Measurements from ENCODE around the gene ST3GAL6.

The ST3GAL6 gene

DNA sequence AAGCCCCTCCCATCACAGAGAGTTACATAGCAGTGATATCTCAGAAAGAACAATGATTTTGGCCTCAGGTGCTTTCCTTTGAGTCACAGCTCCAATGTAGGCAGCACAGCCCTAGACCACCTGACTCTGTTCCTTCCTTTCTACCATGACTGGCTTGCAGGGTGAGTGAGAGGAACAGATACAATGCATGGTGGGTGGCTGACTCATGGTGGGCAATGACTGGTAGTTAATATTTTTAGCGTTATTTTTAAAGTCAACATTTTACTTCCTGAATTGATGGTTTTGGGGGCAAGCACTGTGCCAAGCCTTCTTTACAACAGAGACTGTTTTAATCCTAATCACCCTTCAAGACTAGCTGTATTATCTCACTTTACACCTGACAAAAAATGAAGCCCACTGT, 32.8 kb upstream of the ST3GAL6 start:
- H3K36me3 ChIP-seq (ENCODE audit: control insufficient read depth, insufficient read depth, low read length): no peaks in the 10 kb centered on the region
- H3K4me1 ChIP-seq (ENCODE audit: control insufficient read depth, insufficient read depth, low read length): peaks cover 8% of the 10 kb centered on the region
- H3K9me3 ChIP-seq (ENCODE audit: control insufficient read depth, low read length): no peaks in the 10 kb centered on the region
- peaks cover 18% of the 10 kb centered on the region for H3K27me3 ChIP-seq (ENCODE audit: control insufficient read depth, insufficient read depth, low read length, poor library complexity, severe bottlenecking)
- no peak overlapping the region for H3K27ac ChIP-seq (ENCODE audit: insufficient read depth, low read depth, low read length, poor library complexity, severe bottlenecking)
- H3K4me3 ChIP-seq (ENCODE audit: insufficient read depth, low read depth, low read length): no peak overlapping the region
- WGBS, 2 experiments: 100% methylated on average over 1 of the region's 1 CpG

DNA sequence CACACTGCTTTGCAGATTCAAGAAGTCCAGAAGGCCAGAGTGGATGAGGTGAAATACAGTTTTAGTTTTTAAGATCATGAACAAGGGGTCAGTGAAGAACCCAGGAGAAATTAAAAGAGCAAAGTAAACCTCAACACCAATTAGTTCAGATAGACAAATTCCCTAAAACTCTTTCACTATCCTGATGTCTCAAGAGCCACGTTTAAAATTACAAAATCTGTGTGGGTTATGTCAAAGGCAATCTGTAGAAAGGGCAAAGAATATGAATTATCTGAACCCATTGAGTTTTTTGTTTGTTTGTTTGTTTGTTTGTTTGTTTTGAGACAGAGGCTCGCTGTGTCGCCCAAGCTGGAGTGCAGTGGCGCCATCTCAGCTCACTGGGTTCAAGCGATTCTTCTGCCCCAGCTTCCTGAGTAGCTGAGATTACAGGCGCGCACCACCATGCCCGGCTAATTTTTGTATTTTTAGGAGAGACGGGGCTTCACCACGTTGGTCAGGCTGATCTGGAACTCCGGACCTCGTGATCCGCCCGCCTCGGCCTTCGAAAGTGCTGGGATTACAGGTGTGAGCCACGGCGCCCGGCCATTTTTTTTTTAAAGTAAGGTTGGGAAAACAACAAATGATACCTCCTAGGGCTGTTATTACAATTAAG, 32.1 kb upstream of the ST3GAL6 start:
- peaks cover 8% of the 10 kb centered on the region for H3K4me1 ChIP-seq (ENCODE audit: control insufficient read depth, insufficient read depth, low read length)
- no peak overlapping the region for H3K27ac ChIP-seq (ENCODE audit: insufficient read depth, low read depth, low read length, poor library complexity, severe bottlenecking)
- H3K9me3 ChIP-seq (ENCODE audit: control insufficient read depth, low read length): no peaks in the 10 kb centered on the region
- peaks cover 18% of the 10 kb centered on the region for H3K27me3 ChIP-seq (ENCODE audit: control insufficient read depth, insufficient read depth, low read length, poor library complexity, severe bottlenecking)
- H3K4me3 ChIP-seq (ENCODE audit: insufficient read depth, low read depth, low read length): no peak overlapping the region
- 87 to 93% methylated on average over 19 of the region's 19 CpGs for WGBS, 2 experiments
- no peaks in the 10 kb centered on the region for H3K36me3 ChIP-seq (ENCODE audit: control insufficient read depth, insufficient read depth, low read length)

DNA sequence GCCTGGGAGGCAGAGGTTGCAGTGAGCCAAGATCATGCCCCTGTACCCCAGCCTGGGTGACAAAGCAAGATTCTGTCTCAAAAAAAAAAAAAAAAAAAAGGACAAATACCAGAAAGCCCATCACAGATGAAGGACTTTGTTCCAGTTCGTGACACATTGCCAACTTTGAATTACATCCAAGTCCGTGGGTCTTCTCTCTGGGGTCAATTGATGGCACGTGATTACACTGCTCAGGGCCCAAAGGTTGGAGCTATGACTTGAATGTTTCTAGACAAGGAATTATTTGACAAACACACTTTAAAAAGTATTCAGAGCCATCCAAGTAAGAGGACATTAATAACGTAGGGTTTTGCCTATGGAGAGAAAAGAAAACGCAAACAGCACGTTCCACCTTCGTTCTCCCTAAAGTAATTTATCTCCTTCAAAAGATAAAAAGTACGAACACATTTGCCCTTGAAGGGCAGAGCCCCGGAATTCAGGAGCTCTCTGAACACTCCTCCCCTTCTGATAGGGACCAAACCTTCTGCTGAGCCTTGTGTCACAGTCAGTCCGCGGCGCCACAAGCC, 31.3 kb upstream of the ST3GAL6 start:
- Histone ChIP-seq H3K27me3 (ENCODE audit: control insufficient read depth, insufficient read depth, low read length, poor library complexity, severe bottlenecking) (peaks cover 18% of the 10 kb centered on the region), H3K36me3 (ENCODE audit: control insufficient read depth, insufficient read depth, low read length) (no peaks in the 10 kb centered on the region), H3K4me1 (ENCODE audit: control insufficient read depth, insufficient read depth, low read length) (peaks cover 8% of the 10 kb centered on the region), H3K27ac (ENCODE audit: insufficient read depth, low read depth, low read length, poor library complexity, severe bottlenecking) (no peak overlapping the region), H3K4me3 (ENCODE audit: insufficient read depth, low read depth, low read length) (peak overlapping the region; percentile 79), H3K9me3 (ENCODE audit: control insufficient read depth, low read length) (no peaks in the 10 kb centered on the region)
- 14 to 20% methylated on average over 12 of the region's 12 CpGs for WGBS, 2 experiments

DNA sequence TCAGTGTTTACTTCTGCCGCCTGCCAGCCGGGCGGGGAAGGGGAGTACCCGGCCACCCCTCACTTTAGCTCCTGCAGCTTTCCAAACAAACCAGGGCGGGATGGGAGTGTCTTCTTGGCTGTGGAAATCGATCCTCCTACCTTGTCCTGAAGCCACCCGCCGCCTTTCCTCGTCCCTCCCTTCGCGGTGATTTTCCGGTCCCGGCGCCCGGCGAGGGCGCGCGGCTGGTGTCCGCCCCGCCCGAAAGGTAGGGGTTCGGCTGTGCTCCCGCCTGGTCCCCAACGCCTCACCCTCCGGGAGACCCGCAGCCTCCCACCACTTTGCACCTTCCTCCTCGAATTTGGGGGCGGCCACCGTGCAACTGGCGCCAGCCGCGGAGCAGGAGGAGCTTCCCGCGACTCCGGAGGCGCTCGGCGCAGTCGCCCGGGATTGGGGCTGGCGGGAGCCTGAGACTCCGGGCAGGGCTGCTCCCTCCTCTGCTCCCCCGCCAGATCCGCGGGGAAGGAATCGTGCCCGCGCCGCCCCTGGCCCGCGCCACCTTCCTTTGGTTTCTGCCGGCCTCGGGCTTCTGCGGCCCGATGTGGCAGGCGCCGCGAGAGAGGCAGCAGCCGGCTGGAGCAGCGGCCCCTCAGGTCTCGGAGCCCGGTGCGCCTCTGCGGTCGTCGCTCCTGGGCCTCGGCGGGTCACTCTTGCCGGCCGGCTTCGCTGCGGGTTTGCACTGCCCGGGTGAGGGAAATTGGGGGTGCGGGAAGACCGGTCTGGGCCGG, 30.7 kb upstream of the ST3GAL6 start:
- H3K4me1 ChIP-seq (ENCODE audit: control insufficient read depth, insufficient read depth, low read length): peaks cover 8% of the 10 kb centered on the region
- peaks cover 18% of the 10 kb centered on the region for H3K27me3 ChIP-seq (ENCODE audit: control insufficient read depth, insufficient read depth, low read length, poor library complexity, severe bottlenecking)
- H3K9me3 ChIP-seq (ENCODE audit: control insufficient read depth, low read length): no peaks in the 10 kb centered on the region
- H3K27ac ChIP-seq (ENCODE audit: insufficient read depth, low read depth, low read length, poor library complexity, severe bottlenecking): peak overlapping the region; percentile 42
- 0% methylated on average over 77 of the region's 77 CpGs for WGBS, 2 experiments
- H3K4me3 ChIP-seq (ENCODE audit: insufficient read depth, low read depth, low read length): peak overlapping the region; percentile 79
- H3K36me3 ChIP-seq (ENCODE audit: control insufficient read depth, insufficient read depth, low read length): no peaks in the 10 kb centered on the region

DNA sequence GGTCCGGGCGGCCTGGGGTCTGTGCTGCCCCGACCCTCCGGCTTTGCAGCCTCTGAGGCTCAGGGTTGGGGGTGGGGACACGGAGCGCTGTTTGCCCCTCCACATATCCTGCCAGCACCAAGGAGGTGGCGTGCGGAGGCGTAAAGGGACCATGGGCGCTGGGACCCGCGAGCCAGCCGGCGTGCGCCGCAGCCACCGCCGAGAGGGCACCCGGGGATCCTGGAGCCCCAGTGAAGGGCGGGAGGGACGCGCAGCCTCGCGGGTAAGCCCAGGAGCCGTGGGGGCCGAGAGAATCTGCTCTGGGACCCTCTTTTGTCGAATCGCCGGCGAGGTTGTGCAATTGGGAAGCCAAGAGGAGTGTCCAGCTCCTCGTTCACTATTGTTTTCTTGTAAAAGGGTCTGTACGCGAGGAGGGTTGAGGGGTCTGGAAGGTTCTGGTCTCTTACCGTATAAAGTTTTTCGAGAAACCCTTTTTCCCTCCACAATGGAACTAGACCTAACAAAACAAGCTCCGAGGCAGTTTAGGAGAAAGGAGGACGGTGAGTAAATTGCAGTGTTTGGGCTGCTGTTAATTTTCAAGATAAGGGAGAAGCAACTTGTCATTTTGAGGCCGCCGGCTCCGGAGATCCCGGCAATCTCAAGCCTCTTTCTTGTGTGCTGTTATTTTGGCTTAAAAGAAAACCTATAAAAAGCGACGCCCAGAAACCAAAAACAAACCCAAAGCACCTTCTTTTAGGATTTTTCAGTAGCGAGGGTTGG, 29.9 kb upstream of the ST3GAL6 start:
- H3K27ac ChIP-seq (ENCODE audit: insufficient read depth, low read depth, low read length, poor library complexity, severe bottlenecking): peak overlapping the region; percentile 42
- peaks cover 8% of the 10 kb centered on the region for H3K4me1 ChIP-seq (ENCODE audit: control insufficient read depth, insufficient read depth, low read length)
- no peaks in the 10 kb centered on the region for H3K9me3 ChIP-seq (ENCODE audit: control insufficient read depth, low read length)
- 0 to 1% methylated on average over 38 to 44 of the region's 44 CpGs for WGBS, 2 experiments
- H3K4me3 ChIP-seq (ENCODE audit: insufficient read depth, low read depth, low read length): peak overlapping the region; percentile 79
- H3K27me3 ChIP-seq (ENCODE audit: control insufficient read depth, insufficient read depth, low read length, poor library complexity, severe bottlenecking): peaks cover 18% of the 10 kb centered on the region
- no peaks in the 10 kb centered on the region for H3K36me3 ChIP-seq (ENCODE audit: control insufficient read depth, insufficient read depth, low read length)

DNA sequence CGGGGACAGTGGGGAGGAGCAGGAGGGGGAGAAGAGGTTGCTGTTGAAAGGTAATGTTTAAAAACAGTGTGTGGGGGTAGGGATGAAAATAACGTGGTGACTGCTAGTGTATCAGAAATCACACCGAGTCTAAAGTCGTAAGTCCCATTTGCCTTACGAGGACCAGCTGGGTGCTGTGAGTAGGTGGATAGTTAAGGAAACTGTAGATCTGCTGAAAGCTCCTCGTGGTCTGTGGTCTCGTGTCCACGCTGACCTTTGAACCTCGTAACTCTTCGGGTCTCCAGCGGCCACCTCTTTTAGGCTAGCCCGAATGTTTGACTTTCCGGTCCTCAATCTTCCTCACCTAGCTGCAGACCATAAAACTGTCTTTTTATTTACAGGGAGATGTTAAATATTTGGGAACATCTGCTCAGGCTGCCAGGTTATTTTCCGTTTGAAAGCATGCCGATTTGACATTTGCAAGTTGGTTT, 29.3 kb upstream of the ST3GAL6 start:
- Histone ChIP-seq H3K9me3 (ENCODE audit: control insufficient read depth, low read length) (no peaks in the 10 kb centered on the region), H3K4me1 (ENCODE audit: control insufficient read depth, insufficient read depth, low read length) (peaks cover 8% of the 10 kb centered on the region), H3K27ac (ENCODE audit: insufficient read depth, low read depth, low read length, poor library complexity, severe bottlenecking) (no peak overlapping the region), H3K4me3 (ENCODE audit: insufficient read depth, low read depth, low read length) (peak overlapping the region; percentile 79), H3K27me3 (ENCODE audit: control insufficient read depth, insufficient read depth, low read length, poor library complexity, severe bottlenecking) (peaks cover 18% of the 10 kb centered on the region), H3K36me3 (ENCODE audit: control insufficient read depth, insufficient read depth, low read length) (no peaks in the 10 kb centered on the region)
- WGBS, 2 experiments: 10 to 17% methylated on average over 14 to 15 of the region's 15 CpGs

DNA sequence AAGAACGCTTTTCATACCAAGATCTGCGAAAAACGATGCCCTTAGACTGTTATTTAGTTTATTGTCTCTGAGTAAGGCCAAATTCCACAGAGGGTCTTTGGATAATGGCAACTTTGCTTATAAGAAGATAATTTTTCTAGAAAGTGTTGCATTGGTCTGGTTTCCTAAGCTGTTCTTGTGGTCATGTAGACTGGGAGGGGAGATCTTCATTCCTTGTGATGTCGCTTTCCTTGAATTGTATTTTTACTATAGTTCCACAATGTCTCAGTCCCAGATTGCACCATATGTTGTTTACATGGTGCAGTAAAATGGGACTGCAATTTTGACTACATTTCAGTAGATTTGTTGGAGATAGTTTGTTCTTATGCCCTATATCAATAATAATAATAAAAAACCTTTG, 28.8 kb upstream of the ST3GAL6 start:
- no peaks in the 10 kb centered on the region for H3K9me3 ChIP-seq (ENCODE audit: control insufficient read depth, low read length)
- H3K36me3 ChIP-seq (ENCODE audit: control insufficient read depth, insufficient read depth, low read length): no peaks in the 10 kb centered on the region
- peaks cover 8% of the 10 kb centered on the region for H3K4me1 ChIP-seq (ENCODE audit: control insufficient read depth, insufficient read depth, low read length)
- peaks cover 18% of the 10 kb centered on the region for H3K27me3 ChIP-seq (ENCODE audit: control insufficient read depth, insufficient read depth, low read length, poor library complexity, severe bottlenecking)
- peak overlapping the region; percentile 79 for H3K4me3 ChIP-seq (ENCODE audit: insufficient read depth, low read depth, low read length)
- no peak overlapping the region for H3K27ac ChIP-seq (ENCODE audit: insufficient read depth, low read depth, low read length, poor library complexity, severe bottlenecking)
- 59 to 82% methylated on average over 3 to 4 of the region's 4 CpGs for WGBS, 2 experiments

DNA sequence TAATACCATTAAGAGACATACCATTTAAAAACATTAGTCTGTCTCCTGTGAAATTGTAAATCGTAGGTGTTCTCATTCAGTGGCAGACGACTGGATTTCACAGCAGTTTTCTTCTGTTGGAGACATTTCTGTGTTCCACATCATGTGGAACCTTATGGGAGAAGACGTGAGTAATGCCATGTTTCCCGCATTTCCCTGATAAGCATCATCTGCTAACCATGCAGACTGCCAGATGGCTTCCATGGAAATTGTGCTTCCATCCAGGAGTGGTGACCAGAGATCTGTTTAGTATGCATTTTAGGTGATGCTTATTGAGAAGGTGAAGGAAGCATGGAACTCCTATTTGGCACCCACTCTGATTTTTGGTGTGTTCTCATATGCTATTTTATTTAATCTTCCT, 28.4 kb upstream of the ST3GAL6 start:
- Histone ChIP-seq H3K4me3 (ENCODE audit: insufficient read depth, low read depth, low read length) (no peak overlapping the region), H3K4me1 (ENCODE audit: control insufficient read depth, insufficient read depth, low read length) (peaks cover 8% of the 10 kb centered on the region), H3K27me3 (ENCODE audit: control insufficient read depth, insufficient read depth, low read length, poor library complexity, severe bottlenecking) (peaks cover 18% of the 10 kb centered on the region), H3K9me3 (ENCODE audit: control insufficient read depth, low read length) (no peaks in the 10 kb centered on the region), H3K27ac (ENCODE audit: insufficient read depth, low read depth, low read length, poor library complexity, severe bottlenecking) (no peak overlapping the region), H3K36me3 (ENCODE audit: control insufficient read depth, insufficient read depth, low read length) (no peaks in the 10 kb centered on the region)
- WGBS, 2 experiments: 93 to 97% methylated on average over 4 of the region's 4 CpGs

DNA sequence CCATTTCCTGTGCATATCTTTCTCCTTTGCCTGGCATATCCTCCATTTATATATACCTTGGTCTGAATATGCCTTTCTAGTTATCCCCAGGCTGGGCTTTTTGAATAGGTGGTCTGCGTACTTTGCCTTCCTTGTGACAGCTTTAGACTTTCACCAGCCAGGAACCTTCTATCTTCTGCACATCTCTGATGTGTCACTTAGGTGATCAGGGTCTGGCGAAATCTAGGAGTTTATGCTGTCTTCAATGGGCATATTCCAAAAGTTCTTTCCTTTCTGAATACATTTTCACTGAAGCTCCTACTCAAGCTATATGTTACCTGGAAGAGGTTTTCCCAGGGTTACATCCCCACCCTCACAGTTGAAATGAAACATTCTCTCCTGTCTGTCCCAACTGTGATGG, 27.8 kb upstream of the ST3GAL6 start:
- H3K27me3 ChIP-seq (ENCODE audit: control insufficient read depth, insufficient read depth, low read length, poor library complexity, severe bottlenecking): peaks cover 17% of the 10 kb centered on the region
- H3K4me1 ChIP-seq (ENCODE audit: control insufficient read depth, insufficient read depth, low read length): peaks cover 8% of the 10 kb centered on the region
- no peaks in the 10 kb centered on the region for H3K9me3 ChIP-seq (ENCODE audit: control insufficient read depth, low read length)
- no peak overlapping the region for H3K27ac ChIP-seq (ENCODE audit: insufficient read depth, low read depth, low read length, poor library complexity, severe bottlenecking)
- WGBS, 2 experiments: 91 to 99% methylated on average over 2 of the region's 2 CpGs
- H3K4me3 ChIP-seq (ENCODE audit: insufficient read depth, low read depth, low read length): no peak overlapping the region
- H3K36me3 ChIP-seq (ENCODE audit: control insufficient read depth, insufficient read depth, low read length): no peaks in the 10 kb centered on the region
